T-helper 1 cell treated with Interleukin-12 subunit alpha and Interleukin-12 subunit beta and Interleukin-4 antibody, amounts not matched to agents 30 ng/mL and 1 ng/mL, for 36 hours (primary cell): ENCODE measurements around the gene GSTA4. TPM values are rescaled to one million over a fixed set of nuclear protein-coding genes. Genes with fewer than 3 reads are reported as not detected.
"Not testable (repeated sequence)": the region's sequence is repeated elsewhere in the genome, so short reads cannot be mapped to it uniquely, and the experiment has no call there.

Experiments used
- intact Hi-C: fragments of 100-400 bp; cut with micrococcal nuclease; formaldehyde crosslinking; loops from one replicate; pipeline ENCODE4 v1.15.1; 2024
- total RNA-seq: library from RNA; stranded (reverse); gene quantifications from 2 replicates; pipeline ENCODE4 v1.2.3, GENCODE V29; 2022

The GSTA4 gene
- total RNA-seq, 1 donor from 2014 or later = 4.8 TPM

GRCh38 chr6:52981222-52981900 lies 13.7 kb downstream of the GSTA4 start:
- intact Hi-C loops = loop anchor here (2.0 to 5.0 kb wide), 5 partner anchors 13 to 666 kb away; partner anchors contain the start of genes EFHC1, GSTA4 and TMEM14A

- intact Hi-C loops = no loop called here
These were observed 18.5 kb downstream of the GSTA4 start for GRCh38 chr6:52976591-52977035.

GRCh38 chr6:52976149-52976548 lies 18.9 kb downstream of the GSTA4 start:
- intact Hi-C loops = no loop called here

- intact Hi-C loops = no loop called here
These were observed 19.5 kb downstream of the GSTA4 start for GRCh38 chr6:52975580-52975979.

GRCh38 chr6:52972989-52973388 lies 22.1 kb downstream of the GSTA4 start:
- intact Hi-C loops = no loop called here

- intact Hi-C loops = no loop called here
These were observed 25.7 kb downstream of the GSTA4 start for GRCh38 chr6:52969359-52969758.

- intact Hi-C loops = no loop called here
These were observed 29.0 kb downstream of the GSTA4 start for GRCh38 chr6:52966101-52966500.

GRCh38 chr6:52965380-52965779 lies 29.7 kb downstream of the GSTA4 start:
- intact Hi-C loops = no loop called here

- intact Hi-C loops = no loop called here
These were observed 30.8 kb downstream of the GSTA4 start for GRCh38 chr6:52964318-52964717.

- intact Hi-C loops = no loop called here
These were observed 32.4 kb downstream of the GSTA4 start for GRCh38 chr6:52962701-52963100.

GRCh38 chr6:52961022-52961421 lies 34.1 kb downstream of the GSTA4 start:
- intact Hi-C loops = not testable (repeated sequence)

GRCh38 chr6:52960211-52960610 lies 34.9 kb downstream of the GSTA4 start:
- intact Hi-C loops = not testable (repeated sequence)

GRCh38 chr6:52958546-52959255 lies 36.4 kb downstream of the GSTA4 start:
- intact Hi-C loops = no loop called here

- intact Hi-C loops = no loop called here
These were observed 39.2 kb downstream of the GSTA4 start for GRCh38 chr6:52955871-52956270.

- intact Hi-C loops = no loop called here
These were observed 40.9 kb downstream of the GSTA4 start for GRCh38 chr6:52953911-52954839.

- intact Hi-C loops = no loop called here
These were observed 48.8 kb downstream of the GSTA4 start for GRCh38 chr6:52946306-52946705.

- intact Hi-C loops = not testable (repeated sequence)
These were observed 52.3 kb downstream of the GSTA4 start for GRCh38 chr6:52942821-52943220.

- intact Hi-C loops = no loop called here
These were observed 52.9 kb downstream of the GSTA4 start for GRCh38 chr6:52942221-52942620.

GRCh38 chr6:52937908-52938307 lies 57.2 kb downstream of the GSTA4 start:
- intact Hi-C loops = no loop called here

GRCh38 chr6:52933778-52934177 lies 61.3 kb downstream of the GSTA4 start:
- intact Hi-C loops = no loop called here

- intact Hi-C loops = no loop called here
These were observed 63.7 kb downstream of the GSTA4 start for GRCh38 chr6:52931351-52931750.
